Measurements from ENCODE around the gene MBD3L2. TPM values are rescaled to one million over a fixed set of nuclear protein-coding genes. Genes with fewer than 3 reads are reported as not detected.
A peak's percentile ranks its signal among the peaks of the same experiment; 100 is the strongest.
"Not testable (repeated sequence)": the region's sequence is repeated elsewhere in the genome, so short reads cannot be mapped to it uniquely, and the experiment has no call there.

The MBD3L2 gene
- not detected in 2 replicates for total RNA-seq (2014; rRNA removed; shearing (Covaris generic))

DNA sequence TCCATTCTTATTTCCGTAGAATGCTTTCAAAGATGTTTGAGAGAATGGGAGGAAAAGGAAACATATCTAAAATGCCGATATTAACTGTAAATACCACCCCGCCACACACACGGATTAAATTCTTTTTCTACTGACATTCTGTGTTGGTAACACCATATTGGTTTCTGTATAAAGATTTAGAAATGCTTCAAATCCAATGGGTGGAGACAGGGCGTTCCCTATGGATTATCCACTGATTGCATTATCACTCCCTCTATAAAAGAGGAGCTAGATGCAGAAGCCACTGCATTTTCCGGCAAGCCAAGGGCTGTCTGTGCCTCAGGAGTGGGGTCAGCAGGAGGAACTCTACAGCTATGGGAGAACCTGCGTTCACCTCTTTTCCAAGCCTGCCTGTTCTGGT is at the start of gene MBD3L2:
MBD3L2 (plus strand) TSS at position 301 of the 400 bp plus-strand sequence; CDS start at position 354, 53 bp downstream.
- not testable (repeated sequence) for H3K36me3 ChIP-seq; H3K27me3 ChIP-seq (replicated peaks); DNase-seq (ENCODE audit: low read depth in 1 of 2, low spot score in 2 of 2); H3K27ac ChIP-seq; H3K9me3 ChIP-seq (replicated peaks); H3K4me1 ChIP-seq (replicated peaks); H3K4me3 ChIP-seq

DNA sequence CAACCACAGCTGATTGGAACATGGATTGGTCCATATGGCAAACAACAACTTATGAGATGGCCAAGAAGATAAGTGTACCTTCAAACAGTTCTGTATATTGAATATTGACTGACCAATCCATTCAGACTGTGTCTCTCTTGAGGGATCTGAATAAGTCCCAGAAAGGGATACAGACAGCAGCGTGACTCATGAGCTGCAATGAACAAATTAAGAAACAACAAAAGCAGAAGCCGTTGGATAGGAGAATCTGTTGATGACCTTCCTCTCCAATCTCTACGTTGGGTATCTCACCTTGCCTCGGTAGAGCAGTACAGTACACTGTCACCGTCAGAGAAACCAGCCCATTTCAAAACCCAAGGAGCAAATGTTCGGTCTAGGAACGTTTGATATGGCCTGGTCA is 49.2 kb upstream of the MBD3L2 start:
- H3K4me1 ChIP-seq (replicated peaks): no peaks in the 10 kb centered on the region
- no peak overlapping the region for H3K4me3 ChIP-seq
- H3K9me3 ChIP-seq (replicated peaks): 0 out of 2 replicates have a peak, but pooled peaks cover 2% of the 10 kb centered on the region
- no peak overlapping the region for H3K27ac ChIP-seq
- H3K27me3 ChIP-seq (replicated peaks): no peaks in the 10 kb centered on the region
- H3K36me3 ChIP-seq: no peaks in the 10 kb centered on the region
- no peak for DNase-seq (ENCODE audit: low read depth in 1 of 2, low spot score in 2 of 2)

DNA sequence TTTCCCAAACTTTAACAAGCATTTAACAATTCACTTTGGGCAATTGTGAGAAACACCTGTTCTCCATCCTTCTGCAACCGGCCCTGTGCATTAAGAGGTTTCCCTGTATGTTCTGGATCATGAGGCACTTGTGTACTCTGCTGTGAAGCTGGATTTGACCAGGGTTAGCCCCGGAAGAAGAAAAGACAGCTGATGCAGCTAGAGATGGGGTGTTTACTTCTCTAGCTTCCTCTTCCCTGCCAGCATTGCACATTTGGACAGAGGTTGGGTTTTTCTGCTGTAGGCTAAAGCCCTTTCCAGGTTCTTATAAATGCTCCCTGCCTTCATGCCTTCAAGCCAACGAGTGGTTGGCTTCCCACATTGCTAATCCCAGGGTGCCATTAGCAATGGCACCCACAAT is 48.8 kb upstream of the MBD3L2 start:
- Histone ChIP-seq H3K4me3 (no peak overlapping the region), H3K27ac (no peak overlapping the region), H3K27me3 (replicated peaks) (no peaks in the 10 kb centered on the region), H3K9me3 (replicated peaks) (no peaks in the 10 kb centered on the region), H3K36me3 (no peaks in the 10 kb centered on the region), H3K4me1 (replicated peaks) (no peaks in the 10 kb centered on the region)
- DNase-seq (ENCODE audit: low read depth in 1 of 2, low spot score in 2 of 2): no peak

DNA sequence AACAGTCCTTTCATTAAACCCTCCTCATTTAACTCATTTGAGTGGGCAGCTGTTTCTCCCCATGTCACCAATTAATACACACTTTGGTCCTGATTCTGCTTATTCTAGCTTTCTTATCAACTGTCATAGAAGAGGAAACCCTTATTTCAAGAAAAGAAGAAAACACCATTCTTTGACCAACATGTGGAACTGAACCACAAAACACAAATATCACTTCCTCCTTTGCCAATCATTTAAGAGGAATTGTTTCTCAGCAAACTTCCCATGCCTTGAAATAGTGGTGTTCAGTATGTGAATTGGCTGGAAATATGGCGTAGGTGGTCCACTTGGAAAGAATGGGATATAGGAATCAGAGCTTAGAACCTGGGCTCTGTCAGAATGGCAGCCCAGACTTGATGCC is 48.3 kb upstream of the MBD3L2 start:
- Histone ChIP-seq H3K9me3 (replicated peaks) (no peaks in the 10 kb centered on the region), H3K4me1 (replicated peaks) (no peaks in the 10 kb centered on the region), H3K36me3 (no peaks in the 10 kb centered on the region), H3K4me3 (no peak overlapping the region), H3K27me3 (replicated peaks) (no peaks in the 10 kb centered on the region), H3K27ac (no peak overlapping the region)
- no peak for DNase-seq (ENCODE audit: low read depth in 1 of 2, low spot score in 2 of 2)

DNA sequence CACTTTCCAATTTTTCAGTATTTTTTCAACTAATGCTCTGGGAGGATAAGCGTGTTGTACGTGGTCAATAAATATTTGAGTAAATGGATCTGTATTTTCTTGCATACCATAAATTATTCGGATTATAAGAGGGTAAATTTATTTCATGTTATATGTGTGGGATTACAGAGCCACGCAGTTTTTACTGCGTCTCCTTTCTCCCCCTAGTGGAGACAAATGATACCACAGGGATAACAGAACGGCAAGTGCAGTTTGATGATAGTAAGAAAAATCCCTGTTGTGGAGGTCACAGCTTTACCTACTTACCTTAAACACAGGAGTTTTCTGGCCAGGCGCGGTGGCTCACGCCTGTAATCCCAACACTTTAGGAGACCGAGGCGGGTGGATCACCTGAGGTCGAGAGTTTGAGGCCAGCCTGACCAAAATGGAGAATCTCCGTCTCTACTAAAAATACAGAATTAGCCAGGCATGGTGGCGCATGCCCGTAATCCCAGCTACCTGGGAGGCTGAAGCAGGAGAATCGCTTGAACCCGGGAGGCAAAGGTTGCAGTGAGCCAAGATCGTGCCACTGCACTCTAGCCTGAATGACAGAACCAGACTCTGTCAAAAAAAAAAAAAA is 44.7 kb upstream of the MBD3L2 start:
- no peaks in the 10 kb centered on the region for H3K27me3 ChIP-seq (replicated peaks)
- no peaks in the 10 kb centered on the region for H3K4me1 ChIP-seq (replicated peaks)
- DNase-seq (ENCODE audit: low read depth in 1 of 2, low spot score in 2 of 2): peak in 1 of 2 experiments; percentile 5
- H3K4me3 ChIP-seq: no peak overlapping the region
- H3K36me3 ChIP-seq: no peaks in the 10 kb centered on the region
- H3K27ac ChIP-seq: no peak overlapping the region
- no peaks in the 10 kb centered on the region for H3K9me3 ChIP-seq (replicated peaks)

DNA sequence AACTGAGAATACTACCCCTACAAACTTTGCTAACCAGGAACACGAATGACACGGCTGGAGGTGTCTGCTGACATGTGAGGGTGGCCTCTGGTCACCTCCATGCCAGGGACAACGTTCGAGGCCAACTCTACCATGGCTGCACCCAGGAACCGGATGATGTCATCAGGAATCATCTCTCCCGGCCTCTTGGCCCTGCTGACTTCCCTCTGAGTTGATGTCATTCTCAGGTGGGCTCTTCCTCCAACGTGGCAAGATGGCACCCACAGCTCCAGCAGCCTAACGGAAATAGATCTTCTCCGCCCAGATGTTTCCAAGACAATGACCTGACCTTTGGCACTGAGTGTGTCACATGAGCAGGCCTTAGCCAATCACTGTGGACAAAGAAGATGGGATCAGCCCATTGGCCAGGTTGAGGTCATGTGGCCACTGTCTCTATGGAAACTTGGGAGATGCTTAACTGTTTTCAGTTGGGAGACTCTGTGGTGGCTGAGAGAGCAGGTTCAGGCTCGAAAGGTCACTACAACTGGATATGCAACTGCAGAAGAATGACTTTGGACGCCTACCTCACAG is 42.9 kb upstream of the MBD3L2 start:
- Histone ChIP-seq H3K9me3 (replicated peaks) (no peaks in the 10 kb centered on the region), H3K36me3 (no peaks in the 10 kb centered on the region), H3K4me1 (replicated peaks) (no peaks in the 10 kb centered on the region), H3K27me3 (replicated peaks) (no peaks in the 10 kb centered on the region), H3K27ac (no peak overlapping the region), H3K4me3 (no peak overlapping the region)
- DNase-seq (ENCODE audit: low read depth in 1 of 2, low spot score in 2 of 2): no peak

DNA sequence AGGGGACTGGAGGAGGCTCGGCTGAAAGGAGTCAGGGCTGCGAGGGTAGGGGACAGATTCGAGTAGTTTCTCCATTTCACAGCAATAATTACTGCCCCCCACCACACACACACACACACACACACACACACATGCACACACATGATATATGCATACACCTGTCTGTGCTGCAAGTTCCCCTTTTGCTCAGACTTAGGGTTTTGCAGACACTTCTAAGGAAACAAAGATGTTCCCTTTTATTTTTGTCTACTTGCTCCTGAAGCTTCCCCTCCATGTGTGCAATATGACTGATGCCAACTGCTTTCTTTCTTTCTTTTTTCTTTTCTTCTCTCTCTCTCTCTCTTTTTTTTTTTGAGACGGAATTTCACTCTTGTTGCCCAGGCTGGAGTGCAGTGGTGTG is 41.3 kb upstream of the MBD3L2 start:
- Histone ChIP-seq H3K4me1 (replicated peaks) (no peaks in the 10 kb centered on the region), H3K9me3 (replicated peaks) (no peaks in the 10 kb centered on the region), H3K36me3 (no peaks in the 10 kb centered on the region), H3K4me3 (no peak overlapping the region), H3K27ac (no peak overlapping the region), H3K27me3 (replicated peaks) (no peaks in the 10 kb centered on the region)
- no peak for DNase-seq (ENCODE audit: low read depth in 1 of 2, low spot score in 2 of 2)

DNA sequence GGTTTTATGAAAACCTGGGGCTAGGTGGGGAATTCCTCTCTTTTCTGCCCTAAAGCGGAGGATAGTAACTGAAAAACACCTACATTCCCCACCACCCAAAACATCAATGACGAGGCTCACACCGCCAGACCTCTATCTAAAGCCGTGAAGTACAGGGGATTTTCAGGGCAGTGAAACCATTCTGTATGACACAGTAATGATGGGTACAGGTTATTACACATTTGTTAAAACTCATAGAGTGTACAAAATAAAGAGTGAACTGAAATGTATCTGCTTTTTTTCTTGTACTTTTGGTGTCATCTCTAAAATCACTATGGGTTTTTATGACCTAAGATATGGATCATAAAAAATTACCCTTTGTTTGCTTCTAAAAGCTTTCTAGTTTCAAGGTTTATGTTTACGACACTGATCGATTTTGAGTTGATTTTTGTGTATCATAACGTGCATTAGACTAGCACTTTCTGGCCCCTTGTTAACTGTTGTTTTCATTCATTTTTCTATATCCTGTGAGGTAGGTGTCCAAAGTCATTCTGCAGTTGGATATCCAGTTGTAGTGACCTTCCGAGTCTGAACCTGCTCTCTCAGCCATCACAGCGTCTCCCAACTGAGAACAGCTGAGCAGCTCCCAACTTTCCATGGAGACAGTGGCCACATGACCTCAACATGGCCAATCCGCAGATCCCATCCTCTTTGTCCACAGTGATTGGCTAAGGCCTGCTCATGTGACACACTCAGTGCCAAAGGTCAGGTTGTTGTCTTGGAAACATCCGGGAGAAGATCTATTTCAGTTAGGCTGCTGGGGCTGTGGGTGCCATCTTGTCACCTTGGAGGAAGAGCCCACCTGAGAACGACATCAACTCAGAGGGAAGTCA is 38.2 kb upstream of the MBD3L2 start:
- Histone ChIP-seq H3K4me3 (no peak overlapping the region), H3K27me3 (replicated peaks) (no peaks in the 10 kb centered on the region), H3K27ac (no peak overlapping the region), H3K9me3 (replicated peaks) (no peaks in the 10 kb centered on the region), H3K4me1 (replicated peaks) (no peaks in the 10 kb centered on the region), H3K36me3 (no peaks in the 10 kb centered on the region)
- DNase-seq (ENCODE audit: low read depth in 1 of 2, low spot score in 2 of 2): no peak

DNA sequence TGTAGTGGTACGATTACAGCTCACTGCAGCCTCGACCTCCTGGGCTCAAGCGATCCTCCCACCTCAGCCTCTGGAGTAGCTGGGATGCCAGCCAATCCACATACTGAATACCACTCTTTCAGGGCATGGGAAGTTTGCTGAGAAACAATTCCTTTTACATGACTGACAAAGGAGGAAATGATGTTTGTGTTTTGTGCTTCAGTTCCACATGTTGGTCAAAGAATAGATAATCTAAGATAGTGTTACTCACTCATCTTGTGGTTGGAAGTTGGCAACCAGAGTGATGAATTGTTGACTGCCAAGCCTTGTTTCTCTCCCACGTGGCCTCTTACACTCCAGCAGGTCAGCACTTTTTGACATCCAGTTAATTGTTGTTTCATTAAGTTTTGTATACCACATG is 35.4 kb upstream of the MBD3L2 start:
- Histone ChIP-seq H3K9me3 (replicated peaks) (no peaks in the 10 kb centered on the region), H3K4me1 (replicated peaks) (no peaks in the 10 kb centered on the region), H3K4me3 (no peak overlapping the region), H3K27me3 (replicated peaks) (no peaks in the 10 kb centered on the region), H3K27ac (no peak overlapping the region), H3K36me3 (no peaks in the 10 kb centered on the region)
- peak in 1 of 2 experiments; percentile 8 for DNase-seq (ENCODE audit: low read depth in 1 of 2, low spot score in 2 of 2)

DNA sequence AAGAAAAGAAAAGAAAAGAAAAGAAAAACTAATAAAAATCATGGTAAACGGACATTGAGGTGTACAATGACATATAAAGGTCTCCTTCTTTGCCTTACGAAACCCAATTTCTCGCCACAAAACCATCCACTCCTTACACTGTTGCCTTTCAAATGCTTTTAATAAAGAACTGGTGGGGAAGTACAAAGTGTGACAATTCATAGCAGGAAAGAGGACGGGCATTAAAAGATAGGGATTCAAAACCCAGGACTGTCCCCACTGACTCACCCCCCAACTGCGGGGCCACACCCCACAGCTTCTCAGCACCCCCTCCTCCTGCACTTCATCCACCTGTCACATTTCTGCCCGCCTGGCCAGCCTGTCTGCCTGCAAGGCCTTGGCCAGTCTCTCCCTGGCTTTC is 30.3 kb upstream of the MBD3L2 start:
- H3K36me3 ChIP-seq: no peaks in the 10 kb centered on the region
- no peaks in the 10 kb centered on the region for H3K4me1 ChIP-seq (replicated peaks)
- no peak overlapping the region for H3K4me3 ChIP-seq
- peak in 1 of 2 experiments; percentile 26 for DNase-seq (ENCODE audit: low read depth in 1 of 2, low spot score in 2 of 2)
- no peaks in the 10 kb centered on the region for H3K27me3 ChIP-seq (replicated peaks)
- no peaks in the 10 kb centered on the region for H3K9me3 ChIP-seq (replicated peaks)
- no peak overlapping the region for H3K27ac ChIP-seq

DNA sequence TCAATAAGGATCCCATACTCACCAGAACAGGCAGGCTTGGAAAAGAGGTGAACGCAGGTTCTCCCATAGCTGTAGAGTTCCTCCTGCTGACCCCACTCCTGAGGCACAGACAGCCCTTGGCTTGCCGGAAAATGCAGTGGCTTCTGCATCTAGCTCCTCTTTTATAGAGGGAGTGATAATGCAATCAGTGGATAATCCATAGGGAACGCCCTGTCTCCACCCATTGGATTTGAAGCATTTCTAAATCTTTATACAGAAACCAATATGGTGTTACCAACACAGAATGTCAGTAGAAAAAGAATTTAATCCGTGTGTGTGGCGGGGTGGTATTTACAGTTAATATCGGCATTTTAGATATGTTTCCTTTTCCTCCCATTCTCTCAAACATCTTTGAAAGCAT is 27.8 kb upstream of the MBD3L2 start, which contains the start of gene MBD3L2B:
MBD3L2B (minus strand) TSS at position 101 of the 400 bp plus-strand sequence; CDS start at position 67, 34 bp downstream.
- not testable (repeated sequence) for DNase-seq (ENCODE audit: low read depth in 1 of 2, low spot score in 2 of 2); H3K9me3 ChIP-seq (replicated peaks); H3K36me3 ChIP-seq; H3K4me1 ChIP-seq (replicated peaks); H3K27me3 ChIP-seq (replicated peaks); H3K4me3 ChIP-seq; H3K27ac ChIP-seq

DNA sequence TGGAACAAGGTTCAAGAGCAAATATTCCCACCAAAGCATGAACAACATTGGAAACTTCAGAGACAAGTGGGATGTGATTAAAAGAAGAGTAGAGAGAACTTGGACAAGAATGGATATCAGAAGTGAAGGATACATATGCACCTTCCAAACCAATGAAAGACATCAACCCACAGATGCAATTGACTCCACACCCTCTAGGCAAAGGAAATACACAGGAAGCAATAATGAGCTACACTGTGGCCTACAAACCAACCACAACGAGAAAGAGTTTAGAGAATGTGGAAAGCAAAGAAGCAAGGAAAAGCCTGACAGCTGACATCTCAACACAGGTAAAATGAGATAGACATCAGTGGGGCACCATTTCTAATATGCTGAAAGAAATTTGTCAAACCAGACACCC is 20.3 kb upstream of the MBD3L2 start:
- not testable (repeated sequence) for H3K36me3 ChIP-seq

DNA sequence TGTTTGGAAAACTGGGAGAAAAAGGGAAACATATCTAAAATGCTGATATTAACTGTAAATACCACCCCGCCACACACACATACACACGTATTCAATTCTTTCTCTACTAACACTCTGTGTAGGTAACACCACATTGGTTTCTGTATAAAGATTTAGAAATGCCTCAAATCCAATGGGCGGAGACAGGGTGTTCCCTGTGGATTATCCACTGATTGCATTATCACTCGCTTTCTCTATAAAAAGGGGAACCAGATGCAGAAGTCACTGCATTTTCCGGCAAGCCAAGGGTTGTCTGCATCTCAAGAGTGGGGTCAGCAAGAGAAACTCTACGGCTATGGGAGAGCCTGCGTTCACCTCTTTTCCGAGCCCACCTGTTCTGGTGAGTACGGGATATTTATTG is 18.8 kb upstream of the MBD3L2 start, which contains the start of gene MBD3L5:
MBD3L5 (plus strand) TSS at position 301 of the 400 bp plus-strand sequence; CDS start at position 335, 34 bp downstream.
- H3K4me1 ChIP-seq (replicated peaks); H3K36me3 ChIP-seq: not testable (repeated sequence)

More for the DNA sequence above, 20.3 kb upstream of the MBD3L2 start:
- not testable (repeated sequence) for H3K4me1 ChIP-seq (replicated peaks); H3K9me3 ChIP-seq (replicated peaks); H3K27ac ChIP-seq; H3K27me3 ChIP-seq (replicated peaks); H3K4me3 ChIP-seq; DNase-seq (ENCODE audit: low read depth in 1 of 2, low spot score in 2 of 2)

DNA sequence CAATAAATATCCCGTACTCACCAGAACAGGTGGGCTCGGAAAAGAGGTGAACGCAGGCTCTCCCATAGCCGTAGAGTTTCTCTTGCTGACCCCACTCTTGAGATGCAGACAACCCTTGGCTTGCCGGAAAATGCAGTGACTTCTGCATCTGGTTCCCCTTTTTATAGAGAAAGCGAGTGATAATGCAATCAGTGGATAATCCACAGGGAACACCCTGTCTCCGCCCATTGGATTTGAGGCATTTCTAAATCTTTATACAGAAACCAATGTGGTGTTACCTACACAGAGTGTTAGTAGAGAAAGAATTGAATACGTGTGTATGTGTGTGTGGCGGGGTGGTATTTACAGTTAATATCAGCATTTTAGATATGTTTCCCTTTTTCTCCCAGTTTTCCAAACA is 9.0 kb upstream of the MBD3L2 start, which contains the start of gene MBD3L4:
MBD3L4 (minus strand) TSS at position 101 of the 400 bp plus-strand sequence; CDS start at position 66, 35 bp downstream.
- DNase-seq (ENCODE audit: low read depth in 1 of 2, low spot score in 2 of 2); H3K36me3 ChIP-seq; H3K9me3 ChIP-seq (replicated peaks); H3K4me1 ChIP-seq (replicated peaks); H3K4me3 ChIP-seq; H3K27me3 ChIP-seq (replicated peaks); H3K27ac ChIP-seq: not testable (repeated sequence)

More for the DNA sequence above, 18.8 kb upstream of the MBD3L2 start, which contains the start of gene MBD3L5:
- DNase-seq (ENCODE audit: low read depth in 1 of 2, low spot score in 2 of 2); H3K9me3 ChIP-seq (replicated peaks); H3K27me3 ChIP-seq (replicated peaks); H3K4me3 ChIP-seq; H3K27ac ChIP-seq: not testable (repeated sequence)
